ENCODE results near the gene TMEM181. TPM values are rescaled to one million over a fixed set of nuclear protein-coding genes. Genes with fewer than 3 reads are reported as not detected.

TMEM181 gene
- polyA plus RNA-seq, 1 experiment, result 20.6 TPM

GRCh38 chr6:158684311-158684710, 124.4 kb downstream of the TMEM181 start:
- Histone ChIP-seq H3K36me3 (ENCODE audit: control insufficient read depth, insufficient read depth, low read length) (no peaks in the 10 kb centered on the region), H3K4me3 (ENCODE audit: low read depth, low read length) (no peak overlapping the region), H3K27me3 (ENCODE audit: control insufficient read depth, insufficient read depth, low read length) (no peaks in the 10 kb centered on the region)
- POLR2A ChIA-PET, result no interaction called here
- TF ChIP-seq, protein P1, sequence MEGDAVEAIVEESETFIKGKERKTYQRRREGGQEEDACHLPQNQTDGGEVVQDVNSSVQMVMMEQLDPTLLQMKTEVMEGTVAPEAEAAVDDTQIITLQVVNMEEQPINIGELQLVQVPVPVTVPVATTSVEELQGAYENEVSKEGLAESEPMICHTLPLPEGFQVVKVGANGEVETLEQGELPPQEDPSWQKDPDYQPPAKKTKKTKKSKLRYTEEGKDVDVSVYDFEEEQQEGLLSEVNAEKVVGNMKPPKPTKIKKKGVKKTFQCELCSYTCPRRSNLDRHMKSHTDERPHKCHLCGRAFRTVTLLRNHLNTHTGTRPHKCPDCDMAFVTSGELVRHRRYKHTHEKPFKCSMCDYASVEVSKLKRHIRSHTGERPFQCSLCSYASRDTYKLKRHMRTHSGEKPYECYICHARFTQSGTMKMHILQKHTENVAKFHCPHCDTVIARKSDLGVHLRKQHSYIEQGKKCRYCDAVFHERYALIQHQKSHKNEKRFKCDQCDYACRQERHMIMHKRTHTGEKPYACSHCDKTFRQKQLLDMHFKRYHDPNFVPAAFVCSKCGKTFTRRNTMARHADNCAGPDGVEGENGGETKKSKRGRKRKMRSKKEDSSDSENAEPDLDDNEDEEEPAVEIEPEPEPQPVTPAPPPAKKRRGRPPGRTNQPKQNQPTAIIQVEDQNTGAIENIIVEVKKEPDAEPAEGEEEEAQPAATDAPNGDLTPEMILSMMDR (IDR thresholded peaks at IDR 0.05; ENCODE audit: insufficient read depth, low read depth, low read length), result no peak
- CTCF ChIA-PET, result interaction anchor here (1.5 kb wide), 1 partner anchor 470 kb away, joined by 6 read pairs; no protein-coding TSS in a partner anchor
- DNase-seq (ENCODE audit: low read depth), result no peak

GRCh38 chr6:158684745-158685324, 124.9 kb downstream of the TMEM181 start:
- Histone ChIP-seq H3K36me3 (ENCODE audit: control insufficient read depth, insufficient read depth, low read length) (no peaks in the 10 kb centered on the region), H3K4me3 (ENCODE audit: low read depth, low read length) (no peak overlapping the region), H3K27me3 (ENCODE audit: control insufficient read depth, insufficient read depth, low read length) (no peaks in the 10 kb centered on the region)
- TF ChIP-seq, protein P1 (IDR thresholded peaks at IDR 0.05; ENCODE audit: insufficient read depth, low read depth, low read length), result no peak
- ChIA-PET POLR2A (no interaction called here), CTCF (interaction anchor here (0.6 to 1.5 kb wide), 2 partner anchors 22 to 471 kb away, joined by 3 to 6 read pairs; no protein-coding TSS in a partner anchor)
- DNase-seq (ENCODE audit: low read depth), result no peak

Small RNA genes within 50 kb of the gene (small RNA-seq; reads per million reads assigned to genes)
- gene MIR7161 (ENCODE audit: insufficient read length, low read depth, low replicate concordance), result not detected

Other genes with a start within 250 kb of the TMEM181 start
- 8.0 and 8.4 TPM in 2 replicates for gene TULP4, start 247.6 kb upstream of the TMEM181 start, polyA plus RNA-seq (2011; rRNA removed)
- gene DYNLT1, start 84.7 kb downstream of the TMEM181 start, polyA plus RNA-seq (2011; rRNA removed), result 175 and 265 TPM in 2 replicates
- gene SYTL3, start 90.0 kb downstream of the TMEM181 start, polyA plus RNA-seq (2011; rRNA removed), result 1.5 and 1.7 TPM in 2 replicates

Data from BJ (cell line).